GM19025 (cell line): Measurements from ENCODE around the gene ITGB1.
"Not testable (repeated sequence)": the region's sequence is repeated elsewhere in the genome, so short reads cannot be mapped to it uniquely, and the experiment has no call there.

Experiments used
- ATAC-seq: cut with Tn5 transposase; IDR thresholded peaks from one replicate; pipeline ENCODE4 v1.9.1; 2021; ENCODE audit warnings: mild to moderate bottlenecking, low read depth, moderate library complexity; ENCODE audit not compliant: unreplicated experiment

Gene ITGB1

DNA sequence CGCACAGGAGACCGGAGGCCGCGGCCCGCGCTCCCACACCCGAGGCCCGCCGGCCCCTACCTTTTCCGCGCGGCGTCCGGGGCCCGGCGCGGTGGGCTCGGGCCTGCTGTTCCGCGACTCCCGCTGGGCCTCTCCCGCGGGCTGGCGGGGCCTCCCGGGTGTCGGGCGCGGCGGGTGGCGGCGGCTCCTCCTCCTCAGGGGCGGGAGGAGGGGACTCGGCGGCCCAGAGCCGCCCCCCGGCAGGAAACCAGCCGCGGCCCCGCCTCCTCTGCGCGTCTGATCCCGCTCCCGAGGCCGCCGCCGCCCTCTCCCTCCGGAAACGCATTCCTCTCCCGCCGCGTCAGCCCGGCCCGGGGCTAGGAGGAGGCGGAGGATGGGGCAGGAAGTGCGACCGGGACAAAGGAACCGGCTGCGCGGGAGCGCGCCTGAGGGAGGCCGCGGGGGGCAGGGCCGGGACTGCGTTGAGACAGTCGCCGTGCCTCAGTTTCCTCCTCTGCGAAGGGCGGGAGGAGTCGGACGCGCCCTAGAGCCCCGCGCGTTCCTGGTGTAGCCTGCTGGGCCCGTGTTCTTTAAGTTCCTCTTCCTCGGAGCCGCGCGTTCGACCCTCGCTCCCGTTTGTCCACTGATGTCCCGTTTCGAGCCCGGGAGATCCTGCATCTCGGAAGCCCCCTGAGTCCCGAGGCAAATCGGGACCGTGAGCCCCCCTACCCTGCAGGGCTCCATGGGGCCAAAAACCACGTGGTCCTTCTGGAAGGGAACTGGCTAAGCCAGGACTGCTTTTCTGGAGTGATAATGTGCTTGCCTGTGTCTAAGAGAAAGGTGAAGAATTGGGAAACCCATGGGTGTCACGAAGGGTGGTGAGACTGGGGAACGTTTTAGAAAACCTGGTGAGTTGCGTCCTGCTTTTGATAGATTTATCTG is at the start of gene ITGB1:
Gene ITGB1 (minus strand): TSS at position 146 of the 921 bp plus-strand sequence. CDS start 22,672 bp downstream, outside the sequence.
- peak; percentile 85 for ATAC-seq

DNA sequence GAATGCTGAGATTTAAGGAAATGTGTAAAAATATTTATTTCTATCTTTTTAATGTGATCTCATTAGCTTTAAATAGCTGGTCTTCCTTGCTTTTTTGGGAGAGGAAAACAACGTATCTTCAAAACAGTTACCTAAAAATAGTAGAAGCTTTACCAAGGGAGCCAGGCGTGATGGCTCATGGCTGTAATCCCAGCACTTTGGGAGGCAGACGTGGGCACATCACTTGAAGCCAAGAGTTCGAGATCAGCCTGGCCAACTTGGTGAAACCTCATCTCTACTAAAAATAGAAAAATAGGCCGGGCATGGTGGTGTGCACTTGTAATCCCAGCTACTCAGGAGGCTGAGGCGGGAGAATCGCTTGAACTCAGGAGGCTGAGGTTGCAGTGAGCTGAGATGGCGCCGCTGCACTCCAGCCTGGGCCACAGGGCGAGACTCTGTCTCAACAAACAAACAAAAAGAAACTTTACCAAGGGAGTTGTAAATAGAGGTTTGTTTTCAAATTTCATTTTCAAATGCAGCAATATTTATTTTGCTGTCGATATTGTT is 48.4 kb upstream of the ITGB1 start:
- ATAC-seq: no peak

DNA sequence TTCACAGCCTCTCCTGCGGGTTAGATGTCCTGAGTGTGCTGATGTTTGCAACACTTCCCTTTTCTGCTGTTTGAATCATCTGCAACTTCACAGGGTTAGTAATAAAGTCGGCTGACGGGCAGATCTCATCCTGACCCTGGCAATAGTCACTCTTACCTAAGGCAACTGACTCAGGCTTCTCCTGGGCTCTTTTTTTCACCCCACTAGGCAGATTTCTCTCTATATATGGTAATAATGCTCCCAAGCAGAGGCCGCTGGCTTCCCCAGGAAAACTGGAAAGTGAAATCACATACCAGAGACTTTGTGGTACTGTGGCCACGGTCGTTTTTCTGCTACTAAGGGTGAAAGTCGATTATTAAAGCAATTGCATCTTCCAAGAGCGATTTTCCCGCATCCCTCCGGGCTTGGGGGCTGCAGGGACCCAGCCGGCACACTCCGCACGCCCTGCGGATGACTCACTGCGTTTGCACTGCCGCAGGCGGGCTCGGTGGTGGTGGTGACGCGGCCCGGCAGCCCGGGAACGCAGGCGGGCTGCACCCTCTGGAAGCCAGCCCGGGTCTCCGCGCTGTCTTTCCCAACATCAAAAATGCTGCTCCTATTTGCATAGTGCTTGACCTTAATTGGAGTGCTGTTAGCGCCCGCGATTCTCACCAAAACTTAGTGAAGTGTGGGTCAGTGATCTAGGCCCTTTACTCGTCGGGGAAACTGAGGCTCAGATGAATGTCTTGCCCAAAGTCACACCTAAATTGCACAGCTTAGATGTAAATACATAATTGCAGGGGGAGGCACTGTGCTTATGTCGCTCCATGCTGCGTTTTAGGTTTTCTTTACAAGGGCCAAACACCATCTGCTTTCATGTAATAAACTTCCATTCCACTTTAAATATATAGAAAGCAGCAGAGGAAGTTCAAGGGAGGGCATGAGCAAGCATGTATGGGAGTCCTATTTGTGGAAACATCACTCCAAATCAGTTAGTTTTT is 47.6 kb upstream of the ITGB1 start:
- no peak for ATAC-seq

DNA sequence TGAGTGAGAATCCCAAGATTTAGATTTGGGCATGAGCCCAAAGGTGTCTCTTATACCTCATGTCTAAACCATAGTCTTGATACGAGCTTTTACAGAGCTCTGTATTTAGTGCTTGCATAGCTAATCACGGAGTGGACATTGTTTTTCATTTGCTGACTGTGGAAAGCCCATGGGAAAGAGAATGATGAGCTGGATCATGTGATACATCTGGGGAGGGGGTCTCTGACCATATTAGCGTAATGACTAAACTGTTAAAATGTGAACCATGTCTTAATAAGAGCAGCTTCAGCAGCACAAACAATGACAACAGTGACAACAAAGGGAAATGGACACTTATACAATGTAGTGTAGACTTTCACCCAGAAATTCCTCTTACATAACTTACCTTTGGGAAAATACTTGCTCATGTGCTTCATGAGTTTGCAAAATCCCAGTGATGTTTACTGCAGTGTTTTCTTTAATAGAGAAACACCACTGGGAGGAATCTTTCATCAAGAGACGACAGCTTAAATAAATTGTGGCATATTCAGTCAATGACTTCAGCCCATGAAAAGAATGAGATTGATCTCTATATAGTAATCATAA is 44.0 kb upstream of the ITGB1 start:
- ATAC-seq: no peak

DNA sequence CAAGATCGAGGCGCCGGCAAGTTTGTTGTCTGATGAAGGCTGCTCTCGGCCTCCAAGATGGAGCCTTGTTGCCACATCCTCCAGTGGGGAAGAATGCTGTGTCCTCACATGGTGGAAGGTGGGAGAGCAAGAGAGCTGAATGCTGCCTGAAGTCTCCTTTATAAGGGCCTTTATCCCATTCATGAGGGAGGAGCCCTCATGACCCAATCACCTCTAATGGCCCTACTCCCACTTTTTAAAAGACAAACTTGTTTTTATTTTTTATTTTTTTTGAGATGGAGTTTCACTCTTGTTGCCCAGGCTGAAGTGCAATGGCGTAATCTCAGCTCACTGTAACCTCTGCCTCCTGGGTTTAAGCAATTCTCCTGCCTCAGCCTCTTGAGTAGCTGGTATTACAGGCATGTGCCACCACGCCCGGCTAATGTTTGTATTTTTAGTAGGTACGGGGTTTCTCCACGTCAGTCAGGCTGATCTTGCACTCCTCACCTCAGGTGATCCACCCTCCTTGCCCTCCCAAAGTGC is 40.1 kb upstream of the ITGB1 start:
- not testable (repeated sequence) for ATAC-seq

DNA sequence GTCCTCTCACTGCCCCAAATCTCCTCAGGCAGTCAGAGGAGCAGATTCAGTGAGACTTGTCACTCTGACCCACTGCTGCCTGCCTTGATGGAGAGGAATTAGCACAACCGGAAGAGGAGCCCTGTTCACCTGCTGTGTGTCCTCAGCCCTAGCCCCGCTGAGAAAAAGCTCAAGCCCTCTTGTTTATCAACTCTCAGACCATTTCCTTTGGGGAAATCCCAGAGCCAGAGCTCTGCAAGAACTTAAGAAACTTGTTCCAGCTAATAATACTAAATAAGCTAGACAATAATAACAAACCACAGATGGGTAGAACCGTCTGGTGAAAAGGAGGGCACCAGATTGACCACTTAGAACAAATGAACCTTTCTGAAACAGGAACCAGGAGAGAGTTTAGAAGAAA is 37.7 kb upstream of the ITGB1 start:
- ATAC-seq: no peak

DNA sequence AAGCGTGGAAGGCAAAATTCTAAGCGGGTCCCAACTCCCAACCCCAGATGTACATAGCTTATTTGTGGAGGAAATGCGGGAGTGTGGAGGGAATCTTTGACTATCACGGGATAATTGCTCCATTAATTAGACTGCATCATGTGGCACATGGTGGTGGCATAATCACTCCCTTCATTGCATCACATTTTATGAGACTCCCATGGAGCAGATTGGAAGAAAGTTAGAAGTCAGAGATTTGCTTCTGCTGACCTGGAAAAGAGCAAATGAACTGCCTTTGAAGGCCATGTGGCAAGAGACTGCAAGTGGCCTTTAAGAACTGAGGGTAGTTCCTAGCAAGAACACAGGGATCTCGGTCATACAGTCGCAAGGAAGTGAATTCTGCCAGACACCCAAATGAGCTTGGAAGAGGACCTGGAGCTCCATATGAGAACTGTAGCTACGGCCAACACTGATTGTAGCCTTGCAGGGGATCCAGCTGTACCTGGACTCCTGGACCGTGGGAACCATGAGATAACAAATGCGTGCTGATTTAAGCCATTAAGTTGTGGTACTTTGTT is 37.1 kb upstream of the ITGB1 start:
- no peak for ATAC-seq

DNA sequence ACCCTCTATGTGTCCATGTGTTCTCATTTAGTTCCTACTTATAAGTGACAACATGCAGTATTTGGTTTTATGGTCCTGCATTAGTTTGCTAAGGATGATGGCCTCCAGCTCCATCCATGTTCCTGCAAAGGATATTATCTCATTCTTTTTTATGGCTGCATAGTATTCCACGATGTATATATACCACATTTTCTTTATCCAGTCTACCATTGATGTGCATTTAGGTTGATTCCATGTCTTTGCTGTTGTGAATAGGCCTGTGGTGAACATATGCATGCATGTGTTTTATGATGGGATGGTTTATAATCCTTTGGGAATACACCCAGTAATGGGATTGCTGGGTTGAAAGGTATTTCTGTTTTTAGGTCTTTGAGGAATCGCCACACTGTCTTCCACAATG is 36.6 kb upstream of the ITGB1 start:
- ATAC-seq: not testable (repeated sequence)

DNA sequence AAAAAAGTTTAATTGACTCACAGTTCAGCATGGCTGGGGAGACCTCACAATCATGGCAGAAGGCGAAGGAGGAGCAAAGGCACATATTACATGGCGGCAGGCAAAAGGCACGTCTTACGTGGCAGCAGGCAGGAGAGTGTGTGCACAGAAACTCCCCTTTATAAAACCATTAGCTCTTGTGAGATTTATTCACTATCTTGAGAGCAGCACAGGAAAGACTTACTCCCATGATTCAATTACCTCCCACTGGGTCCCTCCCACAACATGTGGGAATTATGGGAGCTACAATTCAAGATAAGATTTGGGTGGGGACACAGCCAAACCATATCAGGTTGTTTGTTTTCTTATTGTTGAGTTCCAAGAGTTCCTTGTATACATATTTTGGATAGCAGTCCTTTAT is 34.3 kb upstream of the ITGB1 start:
- not testable (repeated sequence) for ATAC-seq

DNA sequence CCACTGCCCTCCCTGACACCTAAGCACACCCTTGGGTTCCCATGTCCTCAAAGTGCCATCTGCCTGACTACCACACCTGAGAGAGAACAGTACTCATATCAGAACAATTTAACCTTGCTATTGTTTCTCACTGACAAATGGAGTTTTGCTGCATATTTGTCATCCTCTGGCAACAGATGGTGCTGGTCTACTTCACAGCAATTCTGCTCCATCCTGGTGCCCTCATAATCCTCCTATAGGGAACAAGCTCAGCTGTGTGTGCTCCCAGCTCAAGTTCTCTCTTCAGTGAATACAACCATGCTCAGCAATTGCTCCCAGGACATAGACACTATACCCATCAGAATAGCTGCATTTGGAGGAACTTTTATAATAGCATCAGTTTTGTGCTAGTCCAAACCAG is 32.8 kb upstream of the ITGB1 start:
- no peak for ATAC-seq

DNA sequence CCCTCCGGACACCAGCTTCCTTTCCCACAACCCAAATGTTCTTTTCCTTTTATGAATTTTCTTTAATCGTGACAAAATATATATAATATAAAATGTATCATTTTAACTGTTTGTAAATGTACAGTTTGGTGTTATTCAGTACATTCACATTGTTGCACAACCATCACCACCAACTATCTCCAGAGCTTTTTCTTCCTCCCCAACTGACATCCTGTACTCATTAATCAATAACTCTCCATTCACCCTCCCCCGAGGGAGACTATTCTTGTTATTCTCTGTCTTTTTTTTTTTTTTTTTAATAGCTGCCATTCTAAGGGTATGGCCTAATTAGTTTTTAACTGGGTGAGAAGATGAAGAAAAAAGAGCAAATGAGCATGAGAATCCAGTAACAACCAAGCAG is 30.6 kb upstream of the ITGB1 start:
- ATAC-seq: no peak

DNA sequence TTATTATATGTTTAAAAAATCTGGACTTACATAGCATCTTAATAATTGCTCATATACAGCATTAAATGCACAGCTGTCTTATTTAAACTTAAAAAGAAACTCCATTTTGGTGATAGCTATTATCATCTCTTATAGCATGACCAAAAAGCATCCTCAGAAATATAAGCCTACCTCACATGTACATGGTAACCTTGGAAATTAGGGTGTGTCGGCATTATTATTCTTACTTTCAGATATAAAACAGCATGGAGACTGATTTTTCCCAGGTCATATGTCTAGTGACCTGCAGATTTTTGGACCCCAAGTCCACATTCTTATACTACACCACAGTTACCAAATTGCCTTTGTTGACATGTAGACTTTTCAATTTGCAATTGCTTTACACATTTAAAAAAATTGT is 29.1 kb upstream of the ITGB1 start:
- no peak for ATAC-seq

DNA sequence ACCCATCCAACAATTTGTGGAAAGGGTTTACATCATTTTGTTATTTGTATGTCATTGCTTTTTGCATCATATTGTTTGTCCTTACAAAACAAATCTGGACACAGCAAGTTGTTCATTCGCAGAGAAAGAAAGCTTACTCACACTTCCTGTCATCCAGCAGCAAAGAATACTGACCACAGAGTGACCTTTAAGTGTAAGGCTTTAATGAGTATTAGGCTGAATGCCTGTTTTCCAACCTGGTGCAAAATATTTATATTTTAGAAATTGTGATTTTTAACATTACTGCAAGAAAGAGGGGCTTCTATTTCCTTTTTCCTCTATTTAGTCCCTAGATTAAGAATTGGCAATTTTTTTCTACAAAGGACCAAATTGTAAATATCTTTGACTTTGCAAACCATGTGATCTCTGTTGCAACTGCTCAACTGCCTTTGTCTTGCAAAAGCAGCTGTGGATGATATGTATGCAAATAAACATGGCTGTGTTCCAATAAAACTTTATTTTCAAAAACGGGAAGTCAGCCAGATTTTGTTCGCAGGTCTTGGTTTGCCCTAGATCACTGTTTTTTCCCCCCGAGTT is 27.8 kb upstream of the ITGB1 start:
- ATAC-seq: no peak

DNA sequence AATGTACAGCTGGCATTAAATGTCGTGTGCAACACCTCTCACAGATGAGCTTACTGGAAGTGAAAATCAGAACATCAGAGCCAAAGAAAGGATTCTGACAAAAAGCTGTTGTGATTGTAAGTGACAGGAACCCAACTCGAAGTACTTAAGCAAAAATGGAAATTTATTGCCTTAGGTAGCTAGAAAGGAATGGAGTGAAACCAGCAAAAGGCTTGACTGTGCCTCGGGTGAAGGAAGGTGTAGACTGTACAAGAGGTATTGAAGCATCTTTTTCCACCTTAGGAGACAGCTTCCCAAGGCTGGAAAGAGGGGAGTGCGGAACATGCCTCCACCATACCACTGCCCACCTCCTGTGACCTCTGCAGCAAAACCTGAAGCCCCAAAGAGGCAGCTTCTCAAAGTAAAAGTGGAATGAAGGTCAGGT is 27.3 kb upstream of the ITGB1 start:
- ATAC-seq: no peak

DNA sequence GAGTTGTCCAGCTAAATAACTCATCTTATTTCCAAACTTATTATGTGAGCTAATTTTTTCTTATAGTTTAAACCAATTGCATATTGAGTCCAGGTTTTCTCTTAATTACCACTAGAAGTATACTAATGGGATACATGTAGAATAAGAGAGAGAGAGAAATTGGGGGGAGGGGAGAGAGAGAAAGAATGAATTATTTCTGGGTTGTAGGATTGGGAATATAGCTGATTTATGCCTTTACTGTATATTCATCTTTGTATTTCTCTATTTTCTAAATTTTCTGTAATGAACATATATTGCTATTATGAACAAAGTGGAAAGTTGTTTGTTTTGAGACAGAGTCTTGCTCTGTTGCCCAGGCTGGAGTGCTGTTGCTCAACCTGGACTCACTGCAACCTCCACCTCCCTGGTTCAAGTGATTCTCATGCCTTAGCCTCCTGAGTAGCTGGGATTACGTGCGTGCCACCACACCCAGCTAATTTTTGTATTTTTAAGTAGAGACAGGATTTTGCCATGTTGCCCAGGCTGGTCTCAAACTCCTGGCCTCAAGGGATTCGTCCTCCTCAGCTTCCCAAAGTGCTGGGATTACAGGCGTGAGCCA is 26.1 kb upstream of the ITGB1 start:
- ATAC-seq: no peak

DNA sequence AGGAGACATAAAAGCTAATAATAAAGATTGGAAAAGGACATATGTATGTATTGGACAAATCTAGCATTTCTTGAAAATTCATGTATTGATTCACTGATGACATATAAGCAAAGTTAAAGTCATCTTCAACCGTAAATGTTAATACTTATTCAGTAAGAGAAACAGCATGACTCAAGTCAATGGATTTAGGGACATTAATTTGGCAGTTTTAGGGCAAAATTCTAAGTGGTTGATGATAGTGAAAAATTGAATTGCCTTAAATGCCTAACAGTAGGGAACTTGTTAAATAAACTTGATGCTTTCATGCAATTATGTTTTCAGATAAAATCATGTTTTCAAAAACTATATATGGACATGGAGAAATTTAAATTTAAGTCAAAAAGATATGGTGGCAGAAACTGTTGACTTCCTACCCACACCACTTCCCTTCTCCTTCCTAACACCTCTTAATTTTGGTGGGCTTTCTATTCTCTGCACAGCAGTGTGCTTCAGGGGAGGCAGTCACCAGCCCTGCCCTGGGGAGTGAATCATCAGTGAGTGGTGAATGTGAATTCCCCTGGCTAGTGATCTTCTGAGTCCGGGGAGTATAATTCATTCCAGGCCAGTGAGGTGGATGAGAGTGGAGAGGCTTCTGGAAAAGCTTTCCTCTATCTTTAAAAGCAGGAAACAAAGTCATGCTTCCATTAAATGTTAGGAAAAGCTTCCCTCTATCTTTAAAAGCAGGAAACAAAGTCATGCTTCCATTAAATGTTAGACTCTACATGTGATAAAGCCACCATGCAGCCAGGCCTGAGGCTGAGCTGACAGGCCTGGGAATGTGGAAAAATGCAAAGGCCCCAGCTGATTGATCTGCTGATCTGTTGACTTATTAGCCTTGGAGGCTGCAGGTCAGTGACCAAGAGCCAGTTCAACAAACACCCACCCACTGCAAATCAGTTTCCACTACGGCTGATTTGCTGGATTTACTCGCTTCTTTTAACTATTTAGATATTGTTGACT is 25.2 kb upstream of the ITGB1 start:
- ATAC-seq: no peak

DNA sequence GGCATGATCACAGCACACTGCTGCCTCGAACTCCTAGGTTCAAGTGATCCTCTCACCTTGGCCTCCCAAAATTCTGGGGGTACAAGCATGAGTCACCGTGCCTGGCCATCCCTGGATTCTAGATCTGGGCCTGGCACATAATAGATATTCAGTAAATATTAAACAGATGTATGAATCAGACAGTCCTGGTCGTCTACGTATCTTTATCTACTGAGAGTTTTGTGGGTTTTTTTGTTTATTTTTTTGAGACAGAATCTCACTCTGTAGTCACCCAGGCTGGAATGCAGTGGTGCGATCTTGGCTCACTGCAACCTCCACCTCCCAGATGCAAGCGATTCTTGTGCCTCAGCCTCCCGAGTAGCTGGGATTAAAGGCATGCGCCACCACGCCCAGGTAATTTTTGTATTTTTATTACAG is 24.3 kb upstream of the ITGB1 start:
- ATAC-seq: no peak

DNA sequence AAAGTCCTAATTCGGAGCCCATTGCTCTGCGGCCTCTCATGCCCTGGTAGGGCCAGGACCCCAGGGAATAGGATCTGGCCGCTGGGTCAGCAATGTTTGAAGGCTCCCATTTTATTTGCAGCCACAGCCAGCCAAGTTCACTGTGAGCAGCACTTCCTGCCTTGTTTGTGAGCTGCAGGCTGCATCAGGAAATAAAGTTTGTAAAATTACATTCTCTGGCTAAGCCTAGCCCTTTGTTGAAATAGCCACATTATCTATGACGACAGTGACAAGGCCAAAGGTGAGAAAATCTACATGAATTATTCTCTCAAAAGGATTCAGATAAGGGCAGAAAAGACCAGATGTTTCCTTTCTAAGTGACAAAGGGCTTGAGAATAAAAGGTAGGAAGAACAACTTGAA is 23.7 kb upstream of the ITGB1 start:
- ATAC-seq: no peak
